Keratinocyte (primary cell): Measurements from ENCODE around the gene GPRC5B.

Experiments
- CTCF ChIP-seq, 3 experiments: IDR thresholded peaks in 1 of 3; conservative IDR thresholded peaks in 1 of 3; optimal IDR thresholded peaks in 1 of 3; 2 replicates in 2 of 3; 3 replicates in 1 of 3; pipeline versions ENCODE3 to v1.5.1; 2011; ENCODE audit warnings: low read length in 3 of 3, mild to moderate bottlenecking in 3 of 3, moderate library complexity in 2 of 3, control low read depth in 1 of 3, inconsistent platforms in 1 of 3; ENCODE audit not compliant: insufficient read depth in 2 of 3; ENCODE audit errors: extremely low read depth in 1 of 3
- EZH2 ChIP-seq: IDR thresholded peaks from one replicate; pipeline ENCODE4 v1.6.1; 2012; ENCODE audit warnings: inconsistent platforms, mild to moderate bottlenecking, low read length, moderate library complexity

- TF ChIP-seq CTCF (optimal IDR thresholded peaks at IDR 0.05 in 1 of 3, IDR thresholded peaks at IDR 0.05 in 1 of 3, conservative IDR thresholded peaks at IDR 0.05 in 1 of 3; ENCODE audit: extremely low read depth in 1 of 3, insufficient read depth in 2 of 3, low read length in 3 of 3) (no peak), EZH2 (no peak)
Measured at GRCh38 chr16:19863990-19864389, 20.7 kb downstream of the GPRC5B start.
